ENCODE measurements around the gene GPR33. TPM values are rescaled to one million over a fixed set of nuclear protein-coding genes. Genes with fewer than 3 reads are reported as not detected.

Gene GPR33
- total and polyA plus RNA-seq, 2 of the 8 experiments (the other 6 are each of a cell fraction or from before 2014, with no cell fraction given), result not detected

- FAIRE-seq (no peak), DNase-seq (ENCODE audit: low read depth in 1 of 2, low spot score in 2 of 2) (no peak)
- H2BK120ac ChIP-seq (replicated peaks; ENCODE audit: low read depth, low read length), result no peak overlapping the region
- TF ChIP-seq TCF12 (IDR thresholded peaks at IDR 0.05; ENCODE audit: low read depth, low read length) (no peak), EGR1 (IDR thresholded peaks at IDR 0.05; ENCODE audit: borderline replicate concordance, low read depth, low read length) (no peak), MAFK (IDR thresholded peaks at IDR 0.05; ENCODE audit: low read depth, low read length) (no peak), YY1 (IDR thresholded peaks at IDR 0.05; ENCODE audit: low read depth, low read length) (no peak), POLR2A (IDR thresholded peaks at IDR 0.05; ENCODE audit: control extremely low read depth in 1 of 2, low read depth in 2 of 2, low read length in 2 of 2) (no peak)
- no peak overlapping the region for H2BK15ac ChIP-seq (ENCODE audit: low read length)
- no peak overlapping the region for H3K4ac ChIP-seq (replicated peaks; ENCODE audit: insufficient read length, low read depth, low read length)
- no peak overlapping the region for H2BK5ac ChIP-seq (ENCODE audit: low read depth, low read length)
- H4K91ac ChIP-seq (replicated peaks; ENCODE audit: insufficient read length, low read length), result no peak overlapping the region
- no peak overlapping the region for H3K14ac ChIP-seq (ENCODE audit: insufficient read length)
- no peaks in the 10 kb centered on the region for H3K27me3 ChIP-seq (replicated peaks in 1 of 4; ENCODE audit: control insufficient read depth in 3 of 4, extremely low read depth in 1 of 4, insufficient read depth in 3 of 4, low read length in 3 of 4)
- no peak overlapping the region for H4K5ac ChIP-seq (ENCODE audit: insufficient read length, low read depth, low read length)
- H2AK5ac ChIP-seq (ENCODE audit: low read depth, low read length), result no peak overlapping the region
- H3K9ac ChIP-seq (replicated peaks in 1 of 4; ENCODE audit: extremely low read depth in 1 of 4, low read depth in 3 of 4, low read length in 3 of 4), result no peak overlapping the region
- H3K18ac ChIP-seq (ENCODE audit: extremely low read depth, low read length), result no peak overlapping the region
- no peak overlapping the region for H3K23ac ChIP-seq (ENCODE audit: insufficient read length)
- POLR2A ChIA-PET (ENCODE audit: partially characterized antibody), result no interaction called here
- no peak overlapping the region for H4K8ac ChIP-seq (ENCODE audit: extremely low read depth, insufficient read depth, low read length)
- H3K27ac ChIP-seq (ENCODE audit: low read depth, low read length), result no peak overlapping the region
- no peak overlapping the region for H2BK20ac ChIP-seq (ENCODE audit: low read length)
- no peaks in the 10 kb centered on the region for H3K79me2 ChIP-seq (ENCODE audit: control insufficient read depth in 1 of 2, insufficient read depth in 2 of 2, low read length in 2 of 2)
- no peak overlapping the region for H2AFZ ChIP-seq (ENCODE audit: low read length)
- 97% methylated on average over 2 of the region's 2 CpGs; no CpG with 5 or more reads in 1 of the 2 experiments for WGBS, 2 experiments (ENCODE audit: extremely low coverage in 1 of 2, insufficient coverage in 1 of 2, insufficient read length in 1 of 2, insufficient replicate concordance in 2 of 2, low coverage in 1 of 2, low lambda C conversion rate in 2 of 2, missing lambda C conversion rate in 1 of 2)
- H3K4me3 ChIP-seq (ENCODE audit: extremely low read depth in 1 of 4, insufficient read depth in 2 of 4, low read depth in 3 of 4, low read length in 4 of 4), result no peak overlapping the region
- H3K79me1 ChIP-seq (ENCODE audit: low read depth, low read length), result no peaks in the 10 kb centered on the region
- H3K36me3 ChIP-seq (ENCODE audit: control insufficient read depth in 2 of 4, insufficient read depth in 4 of 4, low read length in 3 of 4), result no peaks in the 10 kb centered on the region
- peaks cover 2% of the 10 kb centered on the region; the same call in 1 of the 2 replicates for H3K23me2 ChIP-seq (ENCODE audit: low read depth, low read length)
- no peaks in the 10 kb centered on the region for H4K20me1 ChIP-seq (replicated peaks in 1 of 2; ENCODE audit: control insufficient read depth in 1 of 2, insufficient read depth in 2 of 2, low read length in 2 of 2)
- H2BK12ac ChIP-seq (ENCODE audit: low read depth, low read length), result no peak overlapping the region
- CTCF ChIA-PET (ENCODE audit: partially characterized antibody), result no interaction called here
- no peak overlapping the region for H3K56ac ChIP-seq (replicated peaks; ENCODE audit: insufficient read length, low read depth, low read length)
- no peaks in the 10 kb centered on the region for H3K4me1 ChIP-seq (replicated peaks in 1 of 4; ENCODE audit: control insufficient read depth in 3 of 4, insufficient read depth in 4 of 4, low read length in 3 of 4)
- H3K9me3 ChIP-seq (ENCODE audit: insufficient read depth in 2 of 2, low read depth in 1 of 2, low read length in 1 of 2), result no peaks in the 10 kb centered on the region
- H3K4me2 ChIP-seq (ENCODE audit: insufficient read depth in 1 of 2, low read depth in 2 of 2, low read length in 2 of 2), result no peak overlapping the region
These were observed 1.1 kb downstream of the GPR33 start for GRCh38 chr14:31486764-31487163.

Data from H1 (cell line).